GM21526 (cell line): ENCODE data around the gene PLAC9.

Experiments used
- ATAC-seq: cut with Tn5 transposase; IDR thresholded peaks from one replicate; pipeline ENCODE4 v1.9.1; 2021; ENCODE audit warnings: moderate library complexity; ENCODE audit not compliant: unreplicated experiment, low FRiP score

PLAC9 gene

DNA sequence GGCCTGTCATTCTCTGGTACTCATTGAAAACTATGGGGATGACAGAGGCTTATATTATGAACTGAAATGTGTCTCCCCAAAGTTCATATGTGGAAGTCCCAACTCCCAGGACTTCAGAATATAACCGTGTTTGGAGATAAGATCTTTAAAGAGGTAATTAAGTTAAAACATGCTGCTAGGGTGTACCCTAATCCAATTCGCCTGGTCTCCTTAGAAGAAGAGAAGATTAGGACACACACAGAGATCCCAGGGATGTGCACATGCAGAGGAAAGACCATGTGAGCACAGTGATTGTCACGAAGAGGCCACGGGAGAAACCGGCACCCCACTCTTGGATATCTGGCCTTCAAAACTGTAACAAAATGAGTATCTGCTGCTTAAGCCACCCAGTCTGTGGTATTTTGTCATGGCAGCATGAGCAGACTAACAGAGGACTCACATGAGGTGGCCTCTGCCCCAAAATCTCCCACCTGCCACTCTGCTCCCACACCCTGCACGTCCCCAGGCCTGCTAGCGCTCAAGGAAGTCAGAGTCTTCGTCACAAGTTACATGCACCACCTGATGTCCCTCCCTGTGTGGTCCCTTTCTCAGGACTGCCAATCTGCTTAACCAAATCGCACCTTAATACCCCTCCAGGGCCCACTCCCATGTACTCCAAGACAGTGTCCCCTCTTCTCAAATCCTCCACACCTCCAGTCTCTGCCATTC is 26.8 kb downstream of the PLAC9 start:
- no peak for ATAC-seq

DNA sequence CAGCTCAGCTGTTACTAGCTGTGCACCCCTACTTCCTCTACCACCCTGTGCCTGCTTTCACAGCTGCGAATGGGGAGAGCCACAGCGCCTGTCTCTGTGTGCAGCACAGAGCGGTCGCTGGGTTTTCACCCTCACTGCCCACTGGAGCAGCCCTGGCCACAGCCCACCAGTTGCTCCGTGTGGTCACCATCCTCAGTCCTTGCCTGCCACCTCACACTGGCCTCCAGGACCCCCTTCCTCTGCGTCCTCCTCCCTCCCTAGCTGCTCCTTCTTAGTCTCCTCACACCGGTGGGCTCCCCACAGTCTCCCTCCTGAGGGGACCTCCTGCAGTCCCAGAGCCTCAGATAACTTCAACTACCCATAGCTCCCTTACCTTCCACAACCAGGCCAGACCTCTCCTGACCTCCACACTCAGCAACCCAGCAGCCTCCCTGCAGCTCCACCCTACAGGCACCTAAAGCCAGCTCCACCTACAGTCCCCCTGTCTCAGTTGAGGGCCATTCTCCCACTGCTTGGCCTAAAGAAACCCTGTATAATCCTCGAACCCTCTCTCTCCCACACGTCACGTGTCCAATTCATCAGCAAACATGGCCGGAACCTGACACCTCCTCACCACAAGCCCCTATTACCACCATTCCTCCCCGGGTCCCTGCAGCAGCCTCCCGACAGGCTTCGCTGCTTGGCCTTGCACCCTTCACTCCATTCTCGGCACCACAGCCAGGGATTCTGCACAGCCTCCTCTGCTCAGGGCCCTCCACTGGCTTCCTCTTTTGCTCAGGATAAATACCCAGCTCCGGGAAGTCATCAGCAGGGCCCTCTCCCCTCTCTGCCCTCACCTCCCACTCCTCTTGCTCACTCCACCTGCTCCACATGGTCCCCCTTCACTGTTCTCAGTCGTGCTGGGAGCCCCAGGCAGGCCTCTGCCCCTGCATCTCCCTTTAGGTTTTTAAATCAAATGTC is 28.1 kb downstream of the PLAC9 start:
- no peak for ATAC-seq

DNA sequence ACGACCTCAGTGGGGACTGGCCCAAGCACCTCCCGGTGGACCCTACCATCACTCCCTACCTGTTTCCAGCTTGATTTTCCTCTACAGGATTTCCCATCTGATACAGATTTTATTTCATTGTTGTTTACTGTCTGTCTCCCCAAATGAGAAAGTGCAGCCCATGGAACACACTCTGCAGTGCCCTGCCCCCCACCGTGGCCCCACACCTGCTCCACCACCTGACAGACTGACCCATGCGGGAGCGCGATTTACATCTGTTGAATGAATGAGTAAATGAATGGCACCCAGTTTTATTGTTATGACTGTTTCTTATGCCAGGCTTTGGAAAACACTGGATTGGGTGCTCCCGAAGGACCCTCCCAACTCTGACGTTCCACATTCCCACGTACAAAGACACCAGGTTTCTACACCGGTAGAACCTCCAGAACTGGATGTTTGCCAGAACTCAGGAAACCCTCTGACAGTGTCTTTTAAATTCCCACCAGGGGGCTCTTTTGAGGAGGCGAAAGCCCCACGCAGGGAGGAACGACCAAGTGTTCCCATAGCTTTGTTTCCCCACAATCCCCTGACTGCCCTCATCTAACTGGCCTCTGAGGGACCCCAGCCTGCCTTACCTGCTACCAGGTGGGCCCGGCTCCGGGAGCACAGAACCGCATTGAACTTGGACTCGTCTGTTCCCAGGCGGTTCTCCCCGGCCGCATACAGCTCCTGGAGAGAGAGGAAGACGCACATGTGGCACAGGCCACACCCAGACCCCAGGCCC is 29.0 kb downstream of the PLAC9 start:
- ATAC-seq: no peak

DNA sequence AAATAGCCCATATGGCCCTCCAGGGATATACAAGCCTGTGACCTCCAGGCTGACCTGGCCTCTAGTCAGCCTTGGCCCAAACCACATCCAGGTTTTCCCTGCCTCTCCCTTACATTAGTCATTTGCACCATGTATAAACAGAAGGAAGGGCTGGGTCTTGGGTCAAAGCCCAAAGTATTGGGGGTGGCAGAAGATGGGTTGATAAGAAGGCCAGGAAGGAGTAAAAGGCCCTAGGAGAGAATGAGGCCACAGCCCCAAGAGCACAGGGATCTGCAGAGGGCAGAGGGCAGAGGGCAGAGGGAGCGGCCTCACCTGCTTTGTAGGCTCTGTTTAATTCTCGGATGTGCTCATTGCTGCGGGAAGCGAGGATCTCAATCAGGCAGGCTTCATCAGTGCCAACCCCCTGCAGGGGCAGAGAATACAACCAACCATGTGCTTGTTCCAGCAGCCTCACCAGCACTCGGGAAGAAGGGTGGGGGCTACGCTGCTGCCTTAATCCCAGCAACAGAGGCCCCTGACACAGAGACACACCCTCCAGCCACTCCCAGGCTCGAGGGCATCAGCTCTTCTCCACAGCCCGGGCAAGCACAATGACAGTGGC is 31.3 kb downstream of the PLAC9 start:
- ATAC-seq: no peak

DNA sequence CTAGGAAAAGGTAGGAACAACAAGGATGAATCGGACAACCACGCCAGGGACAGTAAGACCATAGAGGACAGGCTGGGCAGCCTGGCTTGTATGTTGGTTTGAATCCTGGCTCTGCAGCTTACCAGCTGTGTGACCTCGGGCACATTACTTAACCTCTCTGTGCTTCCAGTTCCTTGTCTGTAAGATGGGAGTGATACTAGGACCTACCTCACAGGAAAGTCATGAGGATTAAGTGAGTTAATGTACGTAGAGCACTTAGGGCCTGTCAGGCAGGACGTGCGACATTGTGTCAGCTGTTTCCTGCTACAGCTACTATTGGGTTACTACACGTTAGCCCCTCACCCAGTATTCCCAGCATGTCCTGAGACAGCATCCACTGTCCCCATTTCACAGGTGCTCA is 32.1 kb downstream of the PLAC9 start:
- no peak for ATAC-seq

DNA sequence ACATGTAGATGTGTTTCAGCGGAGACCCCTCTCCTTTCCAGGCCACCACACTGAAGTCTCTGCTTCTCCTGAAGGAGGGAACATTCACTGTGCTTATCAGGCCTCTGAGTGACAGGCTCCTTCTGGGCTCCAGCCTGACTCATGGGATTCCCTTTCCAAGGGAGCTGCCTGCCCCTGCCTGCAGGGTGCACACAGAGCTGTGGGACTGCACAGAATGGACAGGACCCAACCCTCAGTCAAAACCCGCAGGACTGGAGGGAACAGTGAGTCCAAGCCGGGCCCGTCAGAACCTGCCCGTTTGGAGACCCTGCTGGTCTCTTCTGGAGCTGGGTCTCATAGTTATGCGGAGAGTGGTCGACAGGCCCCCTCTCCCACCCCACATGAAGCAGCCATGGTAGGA is 32.6 kb downstream of the PLAC9 start:
- no peak for ATAC-seq

DNA sequence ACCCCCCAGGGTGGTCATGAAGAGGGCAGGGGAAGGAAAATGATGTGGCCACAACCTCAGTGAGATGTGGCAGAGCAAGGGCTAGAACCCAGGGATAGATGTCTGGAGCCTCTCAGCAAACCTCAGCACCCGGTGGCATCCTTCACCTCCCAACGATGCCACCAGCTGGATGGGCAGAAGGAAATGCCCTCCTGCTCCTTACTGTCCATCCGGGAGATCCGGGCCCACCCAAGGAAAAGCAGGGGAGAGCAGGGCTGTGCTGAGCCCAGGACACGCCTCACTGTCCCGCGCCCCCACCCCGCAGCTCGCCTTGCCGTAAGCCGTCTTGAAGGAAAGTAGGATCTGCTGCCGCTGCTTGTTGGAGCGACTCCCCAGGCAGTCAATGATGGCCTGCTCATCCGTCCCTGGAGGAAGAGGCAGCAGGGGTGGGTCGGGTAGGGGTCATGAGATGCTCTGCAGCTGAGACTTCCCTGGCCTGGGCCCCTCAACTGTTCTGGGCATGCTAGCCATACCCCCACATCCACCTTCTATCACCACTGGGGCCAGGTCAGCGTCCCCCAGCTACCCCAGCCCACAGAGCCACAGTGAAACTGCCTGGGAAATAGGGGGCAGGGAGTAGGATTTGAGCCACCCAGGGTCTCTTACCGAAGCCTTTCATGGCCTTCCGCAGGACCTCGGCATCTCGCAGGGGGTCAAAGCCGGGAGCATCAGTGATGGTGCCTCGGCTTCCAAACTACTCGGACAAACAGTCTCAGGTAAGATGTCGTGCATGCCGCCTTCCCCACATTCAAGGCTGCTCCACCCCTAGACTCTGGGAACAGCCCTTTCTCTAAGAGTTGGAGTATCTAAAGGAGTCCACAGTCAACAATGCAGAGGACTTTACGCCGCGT is 34.3 kb downstream of the PLAC9 start:
- no peak for ATAC-seq

DNA sequence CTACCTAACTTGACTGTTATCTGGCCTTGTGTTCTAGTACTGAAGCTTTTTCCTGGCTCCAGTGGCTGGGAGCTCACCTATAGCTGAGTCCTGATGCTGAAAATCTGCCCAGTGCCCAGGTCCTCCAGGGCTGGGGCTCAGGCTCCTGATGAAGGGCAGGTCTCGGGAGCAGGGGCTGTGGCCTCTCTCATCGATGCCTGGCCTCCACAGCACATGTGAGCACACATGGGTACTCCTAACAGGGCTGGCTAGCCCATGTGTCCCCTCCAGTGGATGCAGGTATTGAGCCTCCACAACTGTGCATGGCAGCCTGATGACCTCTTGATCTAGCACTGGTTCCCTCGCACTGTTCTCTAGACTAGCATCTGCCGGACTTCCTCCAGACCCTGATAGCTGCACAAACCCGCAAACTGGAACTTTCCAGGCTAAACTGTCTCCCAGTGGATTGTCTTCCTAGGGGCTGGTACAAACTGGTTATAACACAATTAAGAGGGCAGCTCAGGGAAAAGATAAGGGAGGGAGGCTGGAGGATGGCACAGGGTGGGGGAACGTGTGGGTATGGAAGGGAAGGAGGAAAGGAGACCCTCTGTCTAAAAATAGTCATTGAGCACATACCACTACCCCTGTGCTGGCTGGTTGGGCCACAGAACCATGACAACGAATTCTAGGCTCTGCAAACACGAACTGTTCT is 35.1 kb downstream of the PLAC9 start:
- no peak for ATAC-seq

DNA sequence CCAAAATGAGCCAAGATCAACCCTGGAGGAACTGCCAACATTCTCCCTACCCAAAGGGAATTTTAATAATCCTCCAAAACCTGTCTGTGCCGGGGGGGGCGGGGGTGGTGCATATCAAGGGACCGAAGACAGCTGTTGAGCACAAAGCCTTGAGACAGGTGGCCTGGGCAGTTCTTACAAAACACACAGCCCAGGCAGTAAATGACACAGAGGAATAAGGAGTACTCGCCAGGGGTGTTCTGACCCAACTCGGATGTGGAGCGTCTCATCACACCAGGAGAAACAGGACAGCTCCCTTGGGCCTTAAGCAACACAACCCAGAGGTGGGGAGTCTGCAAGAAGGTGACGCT is 35.6 kb downstream of the PLAC9 start:
- no peak for ATAC-seq

DNA sequence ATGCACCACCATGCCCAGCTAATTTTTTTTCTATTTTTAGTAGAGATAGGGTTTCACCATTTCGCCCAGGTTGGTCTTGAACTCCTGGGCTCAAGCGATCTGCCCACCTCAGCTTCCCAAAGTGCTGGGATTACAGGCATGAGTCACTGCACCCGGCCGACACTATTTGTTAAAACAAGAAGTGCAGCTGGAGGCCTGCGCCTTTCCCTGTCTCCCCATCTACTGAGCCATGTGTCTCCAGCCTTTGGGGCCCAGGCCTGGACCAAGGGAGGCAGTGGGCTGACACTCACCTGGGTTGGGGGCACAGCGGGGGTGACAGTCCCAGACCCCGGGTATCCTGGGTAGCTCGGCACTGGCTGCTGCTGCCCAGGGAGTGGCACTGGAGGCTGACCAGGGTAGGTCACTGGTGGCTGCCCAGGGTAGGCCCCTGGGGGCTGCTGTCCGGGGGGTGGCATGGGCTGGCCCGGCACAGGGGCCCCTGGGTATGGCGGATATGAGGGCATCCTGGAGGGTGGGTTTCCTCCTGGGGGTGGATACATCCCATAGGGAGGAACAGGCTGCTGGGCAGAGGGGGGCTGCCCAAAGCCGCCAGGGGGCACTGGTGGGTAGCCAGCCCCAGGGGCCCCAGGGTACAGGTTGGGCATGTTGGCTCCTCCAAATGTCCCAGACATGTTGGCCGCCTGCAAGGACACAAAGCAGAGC is 36.3 kb downstream of the PLAC9 start:
- ATAC-seq: no peak

DNA sequence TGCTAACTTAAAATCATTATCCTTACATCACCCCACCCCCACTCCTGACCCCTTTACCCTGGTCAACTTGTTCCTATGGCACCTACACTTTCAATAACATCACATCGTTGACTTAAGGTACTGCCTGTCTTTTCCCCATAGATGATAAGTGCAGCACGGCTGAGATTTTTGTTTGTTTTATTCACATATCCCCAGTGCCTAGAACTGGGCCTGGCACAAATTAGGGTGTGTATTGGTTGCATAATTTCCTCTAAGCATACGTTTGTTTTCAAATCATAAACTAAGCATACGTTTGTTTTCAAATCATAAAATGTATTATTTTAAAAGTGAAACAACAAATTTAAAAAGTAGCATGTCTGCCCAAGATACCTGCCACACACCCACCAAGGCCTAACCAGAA is 37.5 kb downstream of the PLAC9 start:
- ATAC-seq: no peak

DNA sequence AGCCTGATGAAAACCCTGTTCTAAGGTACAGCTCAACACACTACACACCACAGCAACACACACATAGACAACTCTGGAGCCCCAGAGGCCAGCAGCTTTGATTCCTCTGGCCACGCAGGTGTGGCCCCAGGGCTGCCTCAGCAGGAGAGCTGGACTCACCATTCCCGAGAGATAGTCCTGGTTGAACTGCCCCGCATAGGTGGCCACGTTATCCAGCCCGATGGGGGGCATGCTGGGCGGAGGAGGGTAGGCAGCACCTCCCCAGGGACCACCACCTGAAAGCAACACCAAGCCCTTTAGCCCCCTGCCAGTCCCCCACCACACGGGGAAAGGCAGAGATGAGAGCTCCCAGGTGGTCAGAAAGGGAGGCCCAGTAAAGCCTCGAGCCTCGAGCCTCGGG is 38.1 kb downstream of the PLAC9 start:
- ATAC-seq: no peak

DNA sequence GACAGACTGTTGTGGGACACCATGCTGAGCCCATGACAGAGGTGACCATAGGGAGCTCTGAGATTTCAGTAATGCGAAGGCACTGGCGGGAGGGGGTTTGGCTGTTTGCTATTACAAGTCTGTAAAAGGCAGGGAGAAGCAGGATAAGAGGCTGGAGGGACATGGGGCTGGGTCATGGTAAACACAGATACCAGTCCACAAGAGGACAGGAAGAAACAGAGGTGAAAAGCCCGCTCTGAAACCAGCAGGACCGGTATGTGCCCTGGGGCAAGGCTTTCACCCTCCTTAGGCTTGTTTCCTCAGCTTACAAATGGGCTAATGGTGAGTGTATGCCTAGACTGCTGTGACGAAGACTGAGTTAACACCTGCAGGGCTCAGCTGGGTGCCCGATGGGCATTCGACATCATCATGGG is 38.7 kb downstream of the PLAC9 start:
- no peak for ATAC-seq

DNA sequence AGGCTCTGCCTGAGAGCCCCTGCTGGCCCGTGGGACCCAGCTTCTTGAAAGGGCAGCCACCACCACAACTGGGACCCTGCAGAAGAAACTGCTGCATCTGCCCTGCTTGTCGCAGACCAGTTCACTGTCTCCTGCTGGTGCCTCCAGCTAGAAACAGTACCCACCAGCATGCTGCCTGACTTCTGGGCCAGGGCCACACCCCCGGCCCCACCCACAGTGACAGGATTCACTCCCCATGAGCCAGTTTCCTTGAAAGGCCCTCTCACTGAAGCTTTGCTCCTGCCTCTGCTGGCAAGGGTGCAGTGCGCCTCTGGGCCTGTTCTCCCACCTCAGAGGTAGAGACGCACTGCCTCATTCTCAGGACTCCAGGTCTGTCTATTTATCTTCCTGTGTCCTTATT is 40.4 kb downstream of the PLAC9 start:
- no peak for ATAC-seq

DNA sequence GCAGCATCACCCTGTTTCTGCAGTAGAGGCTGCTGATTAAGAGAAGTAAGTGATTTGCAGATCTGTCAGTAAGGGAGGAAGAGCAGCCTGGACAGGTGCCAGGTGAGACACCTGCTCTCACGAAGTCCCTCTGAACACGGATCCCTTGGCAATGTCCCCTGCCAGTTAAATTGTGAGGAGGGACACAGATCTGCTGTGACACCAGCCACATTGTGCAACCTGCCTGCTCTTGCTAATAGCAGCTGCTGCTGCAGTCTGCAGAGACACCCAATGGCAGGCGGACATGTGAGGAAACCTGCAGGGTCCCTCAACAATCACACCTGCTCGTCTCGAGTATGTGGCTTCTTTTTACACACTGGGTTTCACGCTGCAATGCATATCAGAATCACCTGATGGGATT is 40.9 kb downstream of the PLAC9 start:
- no peak for ATAC-seq

DNA sequence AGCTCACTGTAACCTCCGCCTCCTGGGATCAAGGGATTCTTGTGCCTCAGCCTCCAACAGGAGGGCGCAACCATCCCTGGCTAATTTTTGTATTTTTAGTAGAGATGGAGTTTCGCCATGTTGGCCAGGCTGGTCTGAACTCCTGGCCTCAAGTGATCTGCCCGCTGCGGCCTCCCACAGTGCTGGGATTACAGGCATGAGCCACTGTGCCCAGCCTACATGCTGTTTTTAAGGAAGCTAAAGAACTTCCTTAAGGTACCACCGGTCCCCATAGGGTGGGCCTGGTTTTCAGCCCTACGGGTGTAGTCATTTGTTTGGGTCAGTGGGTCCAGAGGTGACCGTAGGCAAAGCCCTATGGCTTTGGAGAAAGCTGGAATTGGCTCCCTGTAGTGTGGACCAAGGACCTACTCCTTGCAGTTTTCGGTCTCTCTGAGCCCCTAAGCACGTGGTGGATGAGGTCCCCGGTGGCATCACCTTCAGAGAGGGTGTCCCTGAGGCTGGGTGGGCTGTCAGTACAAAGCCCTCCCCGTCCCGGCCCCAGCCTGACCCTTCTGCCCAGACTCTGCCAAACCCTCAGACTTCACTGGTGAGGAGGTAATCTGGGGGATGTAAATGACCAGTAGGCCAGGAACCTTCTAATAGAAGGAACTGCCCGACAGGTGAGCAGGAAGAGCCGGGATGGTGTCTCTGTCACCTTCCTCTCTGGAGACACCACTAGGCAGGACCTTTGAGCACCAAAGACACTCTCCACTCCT is 42.3 kb downstream of the PLAC9 start:
- no peak for ATAC-seq

DNA sequence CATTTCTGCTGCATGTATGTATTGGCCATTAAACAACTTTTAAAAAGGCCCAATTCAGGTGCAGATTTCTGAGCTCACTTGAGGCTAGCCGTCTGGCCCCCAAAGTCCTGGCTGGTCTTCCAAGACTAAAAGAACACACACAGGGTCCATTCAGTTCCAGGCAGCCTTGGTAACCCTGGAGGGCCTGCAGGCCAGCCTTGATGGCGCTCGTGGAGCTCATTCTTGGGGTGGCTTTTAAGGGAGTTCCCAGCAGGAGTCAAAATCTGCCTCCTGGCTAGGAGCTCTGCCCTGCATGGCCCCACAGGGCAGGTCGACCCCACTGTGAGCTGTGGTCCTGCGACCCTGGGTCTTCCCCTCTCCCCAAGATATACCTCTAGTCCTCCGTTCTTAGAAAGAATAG is 44.0 kb downstream of the PLAC9 start:
- ATAC-seq: no peak
